ENCODE results near the gene CLCNKB.

The CLCNKB gene

DNA sequence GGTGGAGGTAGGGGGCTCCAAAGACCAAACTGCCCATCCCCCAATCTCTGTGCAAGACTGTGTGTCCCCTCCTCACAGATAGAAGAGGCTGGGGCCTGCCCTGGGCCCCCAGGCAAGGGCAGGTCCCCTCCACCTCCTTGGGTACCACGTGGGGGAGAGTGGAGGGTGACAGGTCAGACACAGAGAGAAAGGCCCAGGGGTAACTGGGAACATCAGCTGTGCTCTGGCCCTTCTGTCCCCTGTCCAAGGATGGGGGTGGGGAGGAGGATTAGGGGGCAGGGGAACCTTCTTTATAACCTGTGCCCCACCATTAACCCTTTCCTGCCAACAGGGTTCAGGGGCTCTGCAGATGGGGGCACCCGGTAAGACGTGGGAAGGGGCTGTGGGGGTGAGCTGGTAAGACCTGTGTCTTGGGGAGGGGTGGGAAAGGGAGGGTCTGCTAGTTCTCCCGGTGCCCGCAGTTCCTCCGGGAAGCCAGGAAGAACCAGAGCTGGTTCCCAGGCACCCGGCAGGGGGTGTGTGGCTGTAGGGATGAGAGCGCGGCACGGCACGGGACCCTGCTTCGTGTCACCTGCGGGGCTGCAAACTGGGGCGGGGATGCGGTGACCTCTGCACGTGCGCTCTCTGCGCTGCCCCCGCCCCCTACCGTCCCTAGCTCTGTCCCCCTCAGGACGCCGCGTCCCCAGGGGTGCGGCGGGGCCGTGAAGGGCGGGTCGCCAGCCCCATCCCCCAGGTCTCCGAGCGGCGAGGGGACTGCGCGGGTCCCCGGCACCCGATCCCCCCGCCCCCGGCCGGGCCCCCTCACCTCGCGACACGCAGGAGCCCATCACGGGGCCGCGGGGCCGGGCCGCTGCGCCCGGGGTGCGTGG is 29.3 kb downstream of the CLCNKB start:
- DNase-seq (ENCODE audit: low read depth in 2 of 2, low spot score in 1 of 2), result no peak

DNA sequence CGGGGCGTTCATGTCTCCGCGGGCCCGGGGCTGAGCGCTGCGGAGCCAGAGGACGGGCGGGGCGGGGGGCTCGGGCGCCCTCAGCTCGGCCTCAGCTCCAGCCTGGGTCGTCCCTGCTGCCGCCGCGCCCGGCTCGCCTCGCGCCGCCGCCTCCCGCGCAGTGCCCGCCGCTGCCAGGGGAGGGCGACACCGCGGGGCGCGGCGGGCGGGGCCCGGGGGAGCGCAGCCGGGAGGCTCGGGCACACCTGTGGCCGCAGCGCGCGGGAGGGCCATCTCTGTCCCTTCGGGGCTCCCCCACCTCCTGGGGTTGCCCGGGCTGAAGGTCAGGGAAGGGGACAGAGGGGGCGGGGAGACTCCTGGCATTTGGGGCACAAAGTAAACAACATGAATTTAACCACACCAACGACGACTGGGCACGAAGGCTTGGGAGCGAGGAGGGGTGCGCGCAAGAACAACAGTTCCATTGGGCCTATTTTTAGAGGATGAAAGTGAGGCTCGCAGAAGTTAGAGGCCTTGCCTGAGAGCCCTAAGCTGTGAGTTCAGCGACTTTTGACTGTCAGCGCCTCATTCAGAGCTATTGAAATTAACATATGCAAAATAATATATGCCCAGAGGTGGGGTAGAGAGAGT is 30.0 kb downstream of the CLCNKB start, which contains the start of gene FAM131C:
FAM131C (minus strand) TSS at position 162 of the 630 bp plus-strand sequence. CDS start 209 bp downstream, outside the sequence.
- peak in 1 of 2 donors; percentile 7 for DNase-seq (ENCODE audit: low read depth in 2 of 2, low spot score in 1 of 2)

DNA sequence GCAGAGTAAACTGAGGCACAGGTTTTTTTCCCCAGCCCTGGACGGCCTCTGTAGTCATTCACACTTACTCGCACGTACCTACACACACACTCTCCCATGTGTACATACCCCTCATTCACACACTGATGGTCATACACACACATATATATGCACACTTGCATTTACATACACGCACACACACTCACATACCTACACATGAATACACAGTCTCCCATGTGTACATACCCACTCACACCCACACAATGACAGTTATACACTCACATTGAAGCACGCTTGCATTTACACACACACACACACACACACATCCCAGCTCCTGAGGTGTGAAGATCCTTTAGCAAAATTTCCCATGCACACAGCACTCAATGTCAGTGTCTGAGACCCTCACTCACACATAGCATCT is 30.6 kb downstream of the CLCNKB start:
- no peak for DNase-seq (ENCODE audit: low read depth in 2 of 2, low spot score in 1 of 2)

DNA sequence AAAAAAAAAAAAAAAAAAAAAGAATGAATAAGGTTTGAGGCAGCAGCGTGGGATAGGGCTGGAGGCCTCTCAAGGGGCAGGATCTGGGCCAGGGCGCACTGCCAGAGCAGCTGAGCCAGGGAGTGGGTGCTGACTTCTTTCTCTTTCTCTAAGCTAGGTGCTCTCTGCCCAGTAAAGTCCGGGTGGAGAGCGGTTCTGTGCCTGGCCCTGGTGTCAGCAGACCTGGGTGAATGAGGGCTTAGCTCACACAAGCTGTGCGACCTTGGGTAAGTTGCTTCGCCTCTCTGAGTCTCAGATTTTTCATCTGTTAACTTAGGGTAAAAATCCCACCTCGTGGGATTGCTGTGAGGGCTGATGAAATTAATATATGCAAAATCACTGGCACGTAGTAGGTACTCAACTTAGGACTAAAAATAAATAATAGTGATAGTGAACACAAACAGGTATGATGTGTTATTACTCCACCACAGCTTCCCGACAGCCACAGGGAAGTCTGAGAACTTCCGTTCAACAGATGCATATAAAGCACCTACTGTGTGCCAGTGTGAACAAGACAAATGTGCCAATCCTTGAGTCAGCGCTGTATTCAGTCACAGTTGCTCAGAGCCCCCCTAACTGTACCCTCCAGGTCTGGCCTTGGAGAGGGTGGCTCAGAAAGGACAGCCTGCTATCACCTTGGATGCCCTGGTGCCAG is 31.9 kb downstream of the CLCNKB start:
- no peak for DNase-seq (ENCODE audit: low read depth in 2 of 2, low spot score in 1 of 2)

DNA sequence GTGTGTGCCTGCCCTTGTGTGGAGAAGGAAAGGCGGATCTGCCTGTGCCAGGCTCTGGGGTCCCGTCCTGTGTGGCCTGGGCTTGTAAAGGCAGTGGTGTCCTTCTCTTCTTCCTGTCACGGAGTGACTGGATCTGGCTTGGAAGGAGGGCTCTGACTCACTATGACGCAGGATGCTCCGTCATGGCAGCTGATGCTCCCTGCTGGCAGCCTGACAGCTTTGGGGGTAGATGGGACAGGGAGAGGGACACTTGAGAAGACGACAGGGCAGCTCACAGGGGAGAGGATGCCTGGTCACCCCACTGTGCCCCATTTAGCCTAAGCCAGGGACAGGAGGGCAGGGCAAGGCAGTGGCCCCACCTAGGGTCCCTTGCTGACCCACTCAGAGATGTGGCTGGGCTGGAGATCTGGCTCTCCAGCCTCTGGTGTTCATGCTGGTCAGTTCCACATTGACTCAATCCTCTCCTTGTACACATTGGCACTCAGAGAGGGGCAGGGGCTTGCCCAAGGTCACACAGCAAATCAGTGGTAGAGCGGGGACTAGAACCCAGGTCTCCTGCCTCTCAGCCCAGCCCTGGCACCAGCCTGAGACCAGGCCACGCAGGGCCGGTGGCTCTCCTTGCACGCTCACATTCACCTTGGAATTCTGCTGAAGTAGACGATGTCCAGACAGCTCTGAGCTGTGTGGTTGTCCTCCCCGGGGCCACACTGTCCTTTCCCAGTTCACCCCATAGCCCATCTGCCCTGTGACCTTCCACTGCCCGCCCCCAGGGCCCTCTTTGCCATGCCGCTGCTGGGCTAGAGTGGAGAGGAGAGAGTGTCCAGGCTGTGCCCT is 32.7 kb downstream of the CLCNKB start:
- DNase-seq (ENCODE audit: low read depth in 2 of 2, low spot score in 1 of 2), result no peak

DNA sequence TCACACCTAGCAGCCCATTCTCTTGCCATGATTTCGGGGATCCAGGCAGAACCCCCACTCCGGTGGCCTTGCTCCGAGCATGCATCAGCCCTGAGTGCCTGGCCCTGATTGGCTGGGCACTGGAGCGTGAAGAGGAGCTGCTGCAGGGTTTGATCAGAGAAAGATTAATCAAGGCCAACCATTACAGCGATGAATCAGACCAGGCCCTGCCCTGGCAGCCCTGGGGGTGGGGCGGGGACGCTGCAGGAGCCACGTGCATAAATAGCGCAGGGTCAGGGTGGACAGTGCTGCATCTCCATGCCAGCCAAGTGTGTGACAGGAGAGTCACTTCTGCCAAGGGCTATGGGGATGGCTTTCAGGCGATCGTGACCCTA is 33.3 kb downstream of the CLCNKB start:
- no peak for DNase-seq (ENCODE audit: low read depth in 2 of 2, low spot score in 1 of 2)

DNA sequence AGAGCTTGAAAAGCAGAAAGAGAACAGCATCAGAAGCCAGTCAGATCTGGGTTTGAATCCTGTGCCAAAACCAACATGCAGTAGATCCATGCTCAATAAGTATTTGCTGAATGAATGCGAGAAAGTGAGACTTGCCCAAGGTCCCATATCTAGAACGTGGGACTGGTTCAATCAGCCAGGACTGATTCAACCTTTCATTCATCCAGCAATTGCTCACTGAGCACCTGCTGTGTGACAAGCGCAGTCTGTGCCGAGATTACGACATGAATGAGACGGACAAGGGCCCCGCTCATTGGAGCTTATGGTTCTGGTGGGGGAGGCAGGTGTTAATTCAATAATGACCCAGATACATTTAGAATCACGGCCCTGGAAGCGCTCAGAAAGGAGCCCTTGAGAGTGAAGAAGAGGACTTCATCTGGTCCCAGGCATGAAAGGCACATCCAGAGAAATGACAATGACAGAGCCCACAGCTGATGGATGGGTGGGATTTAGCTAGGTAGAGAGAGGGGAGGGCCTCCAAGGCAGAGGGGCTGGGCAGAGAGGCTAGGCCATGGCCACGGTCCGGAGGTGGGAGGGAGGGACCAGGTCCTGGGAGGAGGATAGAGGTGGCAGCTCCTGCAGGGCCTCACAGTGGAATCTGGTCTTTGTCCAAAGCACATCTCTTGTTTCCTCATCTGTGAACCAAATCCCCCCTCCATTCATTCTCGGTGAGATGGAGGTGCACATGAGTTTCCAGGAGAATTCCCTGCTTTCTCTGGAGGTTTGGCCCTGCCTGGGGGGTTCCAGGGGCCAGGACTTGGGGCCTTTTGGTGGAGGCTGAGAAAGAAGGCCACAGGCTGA is 34.0 kb downstream of the CLCNKB start:
- DNase-seq (ENCODE audit: low read depth in 2 of 2, low spot score in 1 of 2), result no peak

DNA sequence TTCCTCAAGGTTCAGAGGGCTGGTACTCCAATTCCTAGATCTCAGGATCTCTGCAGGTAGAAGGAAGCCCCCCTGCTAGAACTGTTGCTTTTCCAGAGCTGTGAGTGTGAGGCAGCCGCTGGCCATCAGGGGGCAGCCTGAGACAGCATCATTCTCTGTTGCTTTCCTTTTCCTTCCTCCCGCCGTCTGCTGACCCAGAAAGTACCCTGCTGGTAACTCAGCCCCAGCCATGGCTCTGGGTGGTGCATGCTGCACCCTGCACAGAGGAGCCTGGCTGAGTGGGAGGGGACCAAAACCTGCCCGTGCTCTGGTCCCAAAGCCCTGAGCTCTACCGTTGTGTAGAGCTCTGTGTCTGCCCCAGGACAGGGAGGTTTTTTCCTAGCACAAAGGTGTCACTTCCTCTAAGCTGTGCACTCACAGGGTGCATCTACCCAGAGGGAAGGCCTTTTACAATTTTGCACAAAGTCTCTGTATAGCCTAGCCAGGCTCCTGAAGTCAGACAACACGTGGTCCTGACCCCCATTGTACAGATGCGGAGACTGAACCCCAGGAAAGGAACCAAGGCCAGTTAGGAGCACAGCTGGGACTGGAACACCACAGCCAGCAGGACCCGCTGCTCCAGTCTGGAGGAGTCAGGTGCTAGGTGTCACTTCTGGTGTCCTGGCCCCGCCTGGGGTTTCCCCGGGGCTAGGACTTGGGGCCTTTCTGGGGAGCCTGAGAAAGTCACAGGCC is 35.5 kb downstream of the CLCNKB start:
- peak; percentile 42 to 55 for DNase-seq (ENCODE audit: low read depth in 2 of 2, low spot score in 1 of 2)

DNA sequence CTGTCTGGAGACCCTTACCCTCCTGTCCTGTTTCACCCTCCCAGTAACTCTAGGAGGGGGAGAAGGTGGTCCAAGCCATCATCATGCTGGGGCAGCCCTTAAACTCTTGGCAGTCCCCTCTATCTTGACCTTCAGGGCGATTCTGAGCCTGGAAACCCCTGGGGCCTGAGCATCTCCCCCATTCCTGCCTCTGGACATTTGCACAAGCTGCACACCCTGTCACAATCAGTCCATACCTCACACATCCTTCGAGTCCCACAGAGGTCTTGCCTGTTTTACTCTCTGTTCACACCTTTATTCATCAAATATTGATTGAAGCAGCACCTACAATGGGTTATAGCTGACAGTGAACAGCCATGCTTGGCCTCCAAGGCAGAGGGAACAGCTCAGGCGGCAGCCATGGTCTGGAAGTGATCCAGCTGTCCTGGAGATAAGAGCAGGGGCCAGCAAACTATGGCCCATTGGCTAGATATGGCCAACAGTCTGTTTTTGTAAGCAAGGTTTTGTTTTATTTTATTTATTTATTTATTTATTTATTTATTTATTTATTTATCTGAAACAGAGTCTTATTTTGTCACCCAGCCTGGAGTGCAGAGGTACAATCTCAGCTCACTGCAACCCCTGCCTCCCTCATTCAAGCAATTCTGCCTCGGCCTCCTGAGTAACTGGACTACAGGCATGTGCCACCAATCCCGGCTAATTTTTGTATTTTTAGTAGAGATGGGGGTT is 37.0 kb downstream of the CLCNKB start:
- DNase-seq (ENCODE audit: low read depth in 2 of 2, low spot score in 1 of 2), result no peak

DNA sequence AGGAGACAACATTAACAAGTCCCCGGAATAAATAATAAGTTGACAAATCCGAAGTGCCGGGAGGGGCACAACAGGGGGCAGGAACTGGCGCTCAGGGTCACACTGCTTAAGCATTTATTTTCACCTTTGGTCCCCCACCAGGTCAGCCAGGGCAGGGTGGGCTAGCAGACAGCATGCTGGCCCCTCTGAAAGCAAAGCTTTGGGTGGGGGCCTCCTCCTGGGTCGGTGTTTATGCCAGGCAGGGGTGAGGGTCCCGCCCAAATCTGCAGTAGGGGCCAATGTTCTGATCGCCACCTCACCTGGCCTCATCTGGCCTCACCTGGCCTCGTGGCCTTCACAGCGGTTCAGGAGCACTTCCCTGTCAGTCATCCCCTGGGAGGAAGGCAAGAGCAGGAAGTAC is 38.1 kb downstream of the CLCNKB start:
- DNase-seq (ENCODE audit: low read depth in 2 of 2, low spot score in 1 of 2), result no peak

DNA sequence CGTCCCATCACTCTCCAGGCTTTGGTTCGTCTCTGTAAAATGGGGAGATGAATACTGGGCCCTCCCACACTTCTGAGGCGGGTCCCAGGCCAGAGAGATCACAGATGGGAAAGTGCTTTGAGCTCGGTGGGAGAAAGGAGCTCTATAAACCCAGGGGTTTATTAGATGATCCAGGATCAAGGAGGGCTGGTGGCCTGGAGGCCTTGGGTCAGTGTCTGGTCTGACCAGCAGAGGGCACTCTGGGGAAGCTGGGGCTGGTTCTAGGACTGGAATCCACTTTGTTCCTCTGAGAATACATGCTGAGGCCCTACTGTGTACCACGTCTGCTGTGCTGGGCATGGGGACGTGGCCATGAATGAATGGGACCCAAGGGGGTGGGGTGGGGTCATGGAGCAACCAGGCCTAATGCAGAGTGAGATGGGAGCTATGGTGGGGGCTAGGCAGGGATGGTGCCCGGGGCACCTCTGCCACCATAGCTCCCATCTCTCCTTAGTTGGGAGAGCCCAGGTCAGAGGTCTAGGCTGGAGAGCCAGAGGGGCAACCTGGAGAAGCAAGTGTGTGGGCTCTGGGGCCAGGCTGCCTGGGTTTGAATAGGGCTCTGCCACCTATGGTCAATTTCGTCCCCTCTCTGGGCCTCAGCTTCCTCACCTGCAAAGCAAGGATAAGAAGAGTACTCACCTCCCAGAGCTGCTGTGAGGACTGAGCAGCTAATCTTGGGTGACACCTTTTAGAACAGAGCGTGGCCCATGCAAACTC is 38.9 kb downstream of the CLCNKB start:
- peak in 1 of 2 donors; percentile 22 for DNase-seq (ENCODE audit: low read depth in 2 of 2, low spot score in 1 of 2)

DNA sequence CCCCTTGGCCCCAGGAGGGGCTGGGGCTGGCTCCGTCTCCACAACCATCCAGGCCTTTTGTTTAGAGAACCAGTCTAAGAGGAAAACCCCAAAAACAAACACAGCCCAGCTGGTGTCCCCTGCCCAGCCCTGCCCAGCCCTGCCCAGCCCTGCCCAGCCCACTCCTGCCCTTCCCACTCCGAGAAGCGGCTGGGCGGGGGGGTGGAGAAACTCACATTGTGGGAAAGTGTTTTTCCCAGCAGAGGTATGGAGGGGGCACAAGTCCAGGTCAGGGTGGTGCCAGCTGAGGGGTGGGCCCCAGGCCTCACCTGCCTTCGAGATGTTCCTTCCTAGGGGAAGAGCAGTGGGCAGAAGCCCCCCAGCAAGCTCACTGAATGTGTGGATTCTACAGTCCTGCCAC is 39.9 kb downstream of the CLCNKB start:
- no peak for DNase-seq (ENCODE audit: low read depth in 2 of 2, low spot score in 1 of 2)

DNA sequence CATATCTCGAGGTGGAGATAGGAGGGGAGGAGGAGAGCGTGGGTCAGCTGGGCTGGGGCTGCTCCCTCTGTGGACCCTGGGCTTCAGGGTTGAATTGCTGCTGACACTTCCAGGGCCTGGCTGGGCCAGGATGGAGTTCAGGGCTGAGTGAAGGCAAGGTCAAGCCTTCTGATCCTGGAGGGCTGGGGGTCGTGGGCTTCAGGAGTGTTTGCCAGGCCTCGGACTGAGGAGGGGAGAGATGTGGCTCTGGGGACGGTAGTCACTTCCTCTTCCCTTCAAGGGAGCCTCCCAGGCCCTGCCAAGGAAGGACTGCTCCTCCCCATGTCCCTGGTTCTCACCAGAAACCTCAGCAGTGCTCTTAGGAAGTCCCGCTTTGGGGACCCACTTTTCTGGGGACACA is 41.9 kb downstream of the CLCNKB start:
- no peak for DNase-seq (ENCODE audit: low read depth in 2 of 2, low spot score in 1 of 2)

DNA sequence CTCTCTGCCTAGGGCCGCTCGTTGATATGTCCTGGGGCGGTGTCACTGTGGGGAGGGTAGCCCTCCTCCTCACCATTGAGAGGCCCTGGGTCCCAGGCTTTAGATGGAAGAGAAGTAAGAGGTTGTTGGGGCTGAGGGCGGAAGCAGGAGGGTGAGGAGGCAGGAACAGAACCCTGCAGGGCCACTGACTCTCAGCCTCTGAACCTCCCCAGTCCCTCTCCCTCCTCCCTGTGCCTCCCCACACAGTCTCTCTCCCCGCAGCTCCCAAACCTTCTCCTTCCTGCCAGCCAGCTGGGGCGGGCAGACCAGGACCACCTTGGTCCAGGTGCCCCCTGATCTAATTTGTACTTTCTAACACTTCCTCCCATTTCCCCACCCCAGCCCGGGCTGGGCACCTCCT is 44.2 kb downstream of the CLCNKB start:
- DNase-seq (ENCODE audit: low read depth in 2 of 2, low spot score in 1 of 2), result no peak

DNA sequence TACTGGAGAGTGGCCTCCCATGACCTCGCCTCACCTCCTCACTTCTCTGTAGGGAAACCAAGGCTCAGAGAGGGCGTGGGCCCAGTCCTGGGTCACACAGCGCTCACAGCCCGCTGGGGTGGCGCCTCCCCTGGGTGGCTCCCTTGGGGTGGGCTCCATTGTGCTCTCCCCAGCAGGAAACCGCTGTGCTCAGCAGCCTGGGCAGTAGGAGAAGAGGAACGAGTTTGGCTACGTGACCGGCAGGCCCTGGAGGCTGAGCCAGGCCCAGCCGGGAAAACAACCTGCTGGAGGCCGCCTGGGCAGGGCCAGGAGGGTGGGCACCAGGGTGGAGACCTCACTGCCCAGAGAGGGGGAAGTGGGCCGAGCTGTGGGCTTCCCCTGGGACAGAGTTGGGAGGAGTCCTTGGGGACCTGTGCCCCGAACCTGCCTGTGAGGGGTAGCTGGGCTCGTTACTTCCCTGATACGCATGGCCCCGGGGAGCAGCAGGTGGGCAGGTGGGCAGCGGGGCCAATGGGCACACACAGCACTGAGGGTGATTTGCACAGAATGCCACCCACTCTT is 44.8 kb downstream of the CLCNKB start:
- DNase-seq (ENCODE audit: low read depth in 2 of 2, low spot score in 1 of 2), result no peak

DNA sequence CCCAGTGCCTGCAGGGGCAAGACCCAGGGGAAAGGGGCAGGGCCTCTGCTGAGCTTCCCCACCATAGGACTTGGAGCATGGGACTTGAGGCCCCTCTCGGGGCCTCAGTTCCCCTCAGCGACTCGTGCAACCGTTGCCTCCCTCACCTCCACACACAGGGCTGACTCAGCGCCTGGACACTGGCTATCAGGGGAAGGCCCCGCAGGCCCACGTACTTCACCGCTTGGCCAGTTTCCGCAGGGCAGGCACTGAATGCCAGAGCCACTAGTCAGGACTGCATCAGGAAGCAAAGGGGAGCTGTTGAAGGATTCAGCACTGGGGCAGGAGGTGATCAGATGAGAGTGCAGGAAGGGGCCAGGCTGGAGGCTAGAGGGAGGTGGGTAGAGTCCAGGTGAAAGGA is 45.4 kb downstream of the CLCNKB start:
- DNase-seq (ENCODE audit: low read depth in 2 of 2, low spot score in 1 of 2), result no peak

DNA sequence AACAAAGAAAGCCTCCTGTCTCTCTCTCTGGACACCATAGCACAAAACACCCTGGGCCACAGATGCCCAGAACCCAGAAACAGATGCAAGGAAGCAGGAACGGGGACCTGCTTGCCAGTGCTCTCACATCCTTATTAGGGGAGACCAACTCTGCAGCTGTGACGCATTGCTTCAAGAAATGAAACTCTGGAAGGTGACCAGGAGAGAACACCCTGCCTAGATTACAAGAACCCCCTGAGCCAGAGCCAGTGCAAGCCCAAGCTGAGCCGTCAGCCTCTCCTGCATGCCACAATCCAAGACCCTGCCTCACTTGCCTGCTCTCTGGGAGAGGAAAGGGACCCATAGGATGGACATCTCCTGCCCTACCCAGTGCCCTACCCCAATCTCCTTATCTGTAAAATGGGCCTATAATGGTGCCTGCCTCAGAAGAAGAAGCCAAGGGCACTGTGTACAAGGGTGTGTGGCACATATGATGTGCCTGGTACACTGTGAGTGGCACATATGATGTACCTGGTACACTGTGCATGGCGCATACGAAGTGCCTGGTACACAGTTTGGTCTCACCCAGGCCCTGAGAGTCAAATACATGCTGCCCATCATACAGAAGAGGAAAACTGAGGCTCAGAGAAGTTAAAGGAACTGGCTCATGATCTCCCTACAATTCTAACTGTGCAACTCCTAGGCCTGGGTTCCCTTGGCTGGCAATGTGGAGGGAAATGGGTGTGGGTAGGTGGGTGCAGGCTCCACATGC is 46.7 kb downstream of the CLCNKB start:
- no peak for DNase-seq (ENCODE audit: low read depth in 2 of 2, low spot score in 1 of 2)

Data from stimulated activated CD8-positive, alpha-beta memory T cell treated with anti-CD3 and anti-CD28 coated beads, Interleukin-4, amount 100 ng/mL, for 1 hour (primary cell).